Right atrium auricular region (tissue), 2 donors: ENCODE results near the gene CYP46A1. TPM values are rescaled to one million over a fixed set of nuclear protein-coding genes. Genes with fewer than 3 reads are reported as not detected.
A peak's percentile ranks its signal among the peaks of the same experiment; 100 is the strongest.

Experiments used
- DNase-seq: peaks from one replicate; pipeline ENCODE4 v3.0.0-alpha.2; 2019; ENCODE audit warnings: low spot score
- H3K27ac ChIP-seq, 2 donors: fragments of 200-600 bp; sonication (generic); 1 replicate in 1 of 2; 2 replicates in 1 of 2; pipeline ENCODE4 v1.5.1; 2016 to 2019
- H3K27me3 ChIP-seq, 2 donors: fragments of 200-600 bp; sonication (generic); one replicate each; pipeline versions ENCODE4 v1.5.1 to v1.6.0; 2017 to 2019
- H3K36me3 ChIP-seq: fragments of 200-600 bp; sonication (generic); one replicate; pipeline ENCODE4 v1.5.1; 2016
- H3K4me1 ChIP-seq, 2 donors: fragments of 200-600 bp; sonication (generic); one replicate each; pipeline versions ENCODE4 v1.5.1 to v1.6.0; 2017 to 2019
- H3K4me3 ChIP-seq, 2 donors: fragments of 200-600 bp; sonication (generic); 1 replicate in 1 of 2; 2 replicates in 1 of 2; pipeline ENCODE4 v1.5.1; 2017 to 2019; ENCODE audit warnings: mild to moderate bottlenecking in 1 of 2, moderate library complexity in 1 of 2
- H3K9me3 ChIP-seq, 2 donors: fragments of 200-600 bp; sonication (generic); one replicate each; pipeline ENCODE4 v1.5.1; 2019
- total RNA-seq, 2 donors: library from RNA; depleted of rRNA; stranded (reverse); fragments of >200 nt; gene quantifications; one replicate each; pipeline ENCODE4 v1.1.0, GENCODE V29; 2016
- TF ChIP-seq, protein P1 (sequence below), 2 donors: fragments of 200-600 bp; sonication (generic); IDR thresholded peaks; one replicate each; pipeline ENCODE4 v1.5.1; 2019; ENCODE audit warnings: antibody characterized with exemption in 2 of 2

The CYP46A1 gene
- total RNA-seq, 2 donors from 2014 or later = 1.4 to 6.9 TPM

GRCh38 chr14:99716850-99717681, 33.0 kb downstream of the CYP46A1 start:
- Histone ChIP-seq H3K27ac (no peak overlapping the region), H3K4me1 (no peaks in the 10 kb centered on the region), H3K27me3 (no peaks in the 10 kb centered on the region), H3K9me3 (no peaks in the 10 kb centered on the region), H3K36me3 (no peaks in the 10 kb centered on the region), H3K4me3 (no peak overlapping the region)
- peak; percentile 21 for DNase-seq
- TF ChIP-seq, protein P1, sequence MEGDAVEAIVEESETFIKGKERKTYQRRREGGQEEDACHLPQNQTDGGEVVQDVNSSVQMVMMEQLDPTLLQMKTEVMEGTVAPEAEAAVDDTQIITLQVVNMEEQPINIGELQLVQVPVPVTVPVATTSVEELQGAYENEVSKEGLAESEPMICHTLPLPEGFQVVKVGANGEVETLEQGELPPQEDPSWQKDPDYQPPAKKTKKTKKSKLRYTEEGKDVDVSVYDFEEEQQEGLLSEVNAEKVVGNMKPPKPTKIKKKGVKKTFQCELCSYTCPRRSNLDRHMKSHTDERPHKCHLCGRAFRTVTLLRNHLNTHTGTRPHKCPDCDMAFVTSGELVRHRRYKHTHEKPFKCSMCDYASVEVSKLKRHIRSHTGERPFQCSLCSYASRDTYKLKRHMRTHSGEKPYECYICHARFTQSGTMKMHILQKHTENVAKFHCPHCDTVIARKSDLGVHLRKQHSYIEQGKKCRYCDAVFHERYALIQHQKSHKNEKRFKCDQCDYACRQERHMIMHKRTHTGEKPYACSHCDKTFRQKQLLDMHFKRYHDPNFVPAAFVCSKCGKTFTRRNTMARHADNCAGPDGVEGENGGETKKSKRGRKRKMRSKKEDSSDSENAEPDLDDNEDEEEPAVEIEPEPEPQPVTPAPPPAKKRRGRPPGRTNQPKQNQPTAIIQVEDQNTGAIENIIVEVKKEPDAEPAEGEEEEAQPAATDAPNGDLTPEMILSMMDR (IDR thresholded peaks at IDR 0.05) = no peak

GRCh38 chr14:99717682-99718013, 33.5 kb downstream of the CYP46A1 start:
- H3K4me3 ChIP-seq = no peak overlapping the region
- H3K4me1 ChIP-seq = no peaks in the 10 kb centered on the region
- H3K9me3 ChIP-seq = no peaks in the 10 kb centered on the region
- DNase-seq = peak; percentile 30
- TF ChIP-seq, protein P1 (IDR thresholded peaks at IDR 0.05) = no peak
- no peak overlapping the region for H3K27ac ChIP-seq
- no peaks in the 10 kb centered on the region for H3K36me3 ChIP-seq
- no peaks in the 10 kb centered on the region for H3K27me3 ChIP-seq

- peak; percentile 44 for DNase-seq
- H3K4me1 ChIP-seq = no peaks in the 10 kb centered on the region
- no peaks in the 10 kb centered on the region for H3K27me3 ChIP-seq
- H3K9me3 ChIP-seq = no peaks in the 10 kb centered on the region
- TF ChIP-seq, protein P1 (IDR thresholded peaks at IDR 0.05) = no peak
- no peak overlapping the region for H3K27ac ChIP-seq
- no peak overlapping the region for H3K4me3 ChIP-seq
- H3K36me3 ChIP-seq = no peaks in the 10 kb centered on the region
These were observed 34.1 kb downstream of the CYP46A1 start for GRCh38 chr14:99718031-99718810.

DNA sequence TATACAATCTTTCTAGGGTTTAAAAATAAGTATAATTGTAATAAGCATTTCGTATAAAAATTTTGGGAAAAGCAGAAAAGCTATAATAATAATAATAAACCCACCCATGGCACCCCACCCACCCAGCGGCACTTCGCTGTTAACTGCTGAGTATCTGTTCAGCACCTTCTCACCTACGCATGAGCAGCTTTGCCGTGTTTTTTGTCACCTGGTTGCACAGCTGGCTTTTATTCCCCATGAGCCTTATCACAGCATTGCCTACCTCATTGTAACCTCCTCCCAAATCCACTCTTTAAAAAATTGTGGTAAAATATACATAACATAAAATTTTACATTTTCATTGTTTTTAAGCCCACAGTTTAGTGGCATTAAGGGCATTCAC, 34.7 kb downstream of the CYP46A1 start:
- TF ChIP-seq, protein P1 (IDR thresholded peaks at IDR 0.05) = no peak
- Histone ChIP-seq H3K27me3 (no peaks in the 10 kb centered on the region), H3K4me3 (no peak overlapping the region), H3K4me1 (no peaks in the 10 kb centered on the region), H3K9me3 (no peaks in the 10 kb centered on the region), H3K36me3 (no peaks in the 10 kb centered on the region), H3K27ac (no peak overlapping the region)
- DNase-seq = peak; percentile 16

DNA sequence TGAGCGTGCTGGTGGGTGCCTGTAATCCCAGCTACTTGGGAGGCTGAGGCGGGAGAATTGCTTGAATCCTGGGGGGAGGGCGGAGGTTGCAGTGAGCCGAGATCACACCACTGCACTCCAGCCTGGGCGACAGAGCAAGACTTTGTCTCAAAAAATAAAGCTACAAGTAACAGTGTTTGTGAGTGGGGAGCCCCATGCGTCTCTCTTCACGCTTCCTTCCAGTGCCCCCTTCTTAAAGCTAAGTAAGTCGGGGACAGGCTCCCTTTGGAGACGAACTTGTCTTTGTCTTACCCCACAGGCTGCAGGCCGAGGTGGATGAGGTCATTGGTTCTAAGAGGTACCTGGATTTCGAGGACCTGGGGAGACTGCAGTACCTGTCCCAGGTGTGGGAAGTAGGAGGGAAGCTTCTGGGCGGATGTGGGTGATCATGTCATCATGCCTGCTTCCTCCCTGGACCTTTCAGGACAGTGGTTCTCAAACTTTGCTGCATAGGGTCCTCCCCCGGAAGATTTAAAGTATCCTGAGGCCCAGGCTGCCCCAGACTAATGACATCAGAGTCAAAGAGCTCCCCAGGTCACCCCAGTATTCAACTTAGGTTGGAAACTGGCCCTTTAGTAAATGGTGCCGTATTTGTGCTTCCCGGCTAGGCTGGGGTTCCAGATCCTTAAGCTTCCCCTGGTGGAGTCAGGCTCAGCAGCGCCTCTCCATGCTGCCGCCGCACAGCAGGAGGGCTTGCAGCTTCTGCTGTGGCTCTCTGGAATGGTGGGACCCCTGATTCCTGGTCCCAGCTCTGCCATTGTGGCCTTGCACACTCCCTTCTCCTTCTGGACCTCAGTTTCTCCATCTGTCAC, 37.1 kb downstream of the CYP46A1 start:
- H3K27ac ChIP-seq = no peak overlapping the region
- peak; percentile 11 for DNase-seq
- H3K27me3 ChIP-seq = no peaks in the 10 kb centered on the region
- no peaks in the 10 kb centered on the region for H3K36me3 ChIP-seq
- H3K4me1 ChIP-seq = no peaks in the 10 kb centered on the region
- no peaks in the 10 kb centered on the region for H3K9me3 ChIP-seq
- H3K4me3 ChIP-seq = no peak overlapping the region
- TF ChIP-seq, protein P1 (IDR thresholded peaks at IDR 0.05) = no peak
